Effector memory CD8-positive, alpha-beta T cell (primary cell): Measurements from ENCODE around the gene DNAI2.

Source experiments
- ATAC-seq: fragments of 150-1000 bp; cut with Tn5 transposase; replicated peaks from 2 replicates; pipeline ENCODE4 v1.10.0; 2021; ENCODE audit warnings: mild to moderate bottlenecking, moderate library complexity
- DNase-seq, 3 experiments: peaks; one replicate each; pipeline ENCODE4 v3.0.0; 2021
- H3K27ac Mint-ChIP-seq, 2 donors: one replicate each; pipeline ENCODE4 v1.8.0; 2022; ENCODE audit warnings: mild to moderate bottlenecking in 2 of 2, mixed read lengths in 2 of 2, moderate library complexity in 2 of 2
- H3K27me3 Mint-ChIP-seq, 2 donors: one replicate each; pipeline ENCODE4 v1.8.0; 2022; ENCODE audit warnings: mixed read lengths in 2 of 2
- H3K36me3 Mint-ChIP-seq: one replicate; pipeline ENCODE4 v1.8.0; 2022; ENCODE audit warnings: mild to moderate bottlenecking, moderate library complexity, mixed read lengths; ENCODE audit not compliant: insufficient read depth
- H3K4me1 Mint-ChIP-seq, 2 donors: one replicate each; pipeline ENCODE4 v1.8.0; 2022; ENCODE audit warnings: low read depth in 2 of 2, mixed read lengths in 2 of 2
- H3K4me3 Mint-ChIP-seq, 2 donors: one replicate each; pipeline ENCODE4 v1.8.0; 2022; ENCODE audit warnings: mild to moderate bottlenecking in 2 of 2, mixed read lengths in 2 of 2, moderate library complexity in 2 of 2
- H3K9me3 Mint-ChIP-seq, 2 donors: one replicate each; pipeline ENCODE4 v1.8.0; 2022; ENCODE audit warnings: mixed read lengths in 2 of 2

Gene DNAI2

GRCh38 chr17:74334393-74335039 lies 60.5 kb downstream of the DNAI2 start:
- H3K36me3 Mint-ChIP-seq = peaks cover 6% of the 10 kb centered on the region
- ATAC-seq (no peak), DNase-seq (no peak)
- H3K9me3 Mint-ChIP-seq = no peaks in the 10 kb centered on the region
- H3K27ac Mint-ChIP-seq = no peak overlapping the region
- peaks cover under 1 to 3% of the 10 kb centered on the region in 2 donors for H3K4me1 Mint-ChIP-seq
- no peak overlapping the region for H3K4me3 Mint-ChIP-seq
- no peaks in the 10 kb centered on the region for H3K27me3 Mint-ChIP-seq

- ATAC-seq (no peak), DNase-seq (no peak)
- H3K4me1 Mint-ChIP-seq = no peaks in the 10 kb centered on the region
- H3K4me3 Mint-ChIP-seq = no peak overlapping the region
- H3K27ac Mint-ChIP-seq = no peak overlapping the region
- H3K9me3 Mint-ChIP-seq = no peaks in the 10 kb centered on the region
- H3K36me3 Mint-ChIP-seq = peaks cover 3% of the 10 kb centered on the region
- no peaks in the 10 kb centered on the region for H3K27me3 Mint-ChIP-seq
Measured at GRCh38 chr17:74335529-74336062, 61.6 kb downstream of the DNAI2 start.

GRCh38 chr17:74336307-74336706 lies 62.3 kb downstream of the DNAI2 start:
- no peak for DNase-seq
- no peak for ATAC-seq
- no peaks in the 10 kb centered on the region for H3K9me3 Mint-ChIP-seq
- no peak overlapping the region for H3K27ac Mint-ChIP-seq
- no peak overlapping the region for H3K4me3 Mint-ChIP-seq
- no peaks in the 10 kb centered on the region for H3K27me3 Mint-ChIP-seq
- H3K36me3 Mint-ChIP-seq = no peaks in the 10 kb centered on the region
- H3K4me1 Mint-ChIP-seq = no peaks in the 10 kb centered on the region

- H3K27ac Mint-ChIP-seq = no peak overlapping the region
- no peaks in the 10 kb centered on the region for H3K27me3 Mint-ChIP-seq
- no peak for DNase-seq
- no peaks in the 10 kb centered on the region for H3K9me3 Mint-ChIP-seq
- no peaks in the 10 kb centered on the region for H3K36me3 Mint-ChIP-seq
- H3K4me1 Mint-ChIP-seq = no peaks in the 10 kb centered on the region
- no peak for ATAC-seq
- no peak overlapping the region for H3K4me3 Mint-ChIP-seq
Measured at GRCh38 chr17:74337834-74338500, 63.9 kb downstream of the DNAI2 start.

GRCh38 chr17:74339537-74340195 lies 65.6 kb downstream of the DNAI2 start:
- Mint-ChIP-seq H3K27ac (no peak overlapping the region), H3K4me1 (no peaks in the 10 kb centered on the region), H3K9me3 (no peaks in the 10 kb centered on the region), H3K4me3 (no peak overlapping the region), H3K36me3 (no peaks in the 10 kb centered on the region), H3K27me3 (peaks cover 0 to 3% of the 10 kb centered on the region in 2 donors)
- DNase-seq (no peak), ATAC-seq (no peak)

- Mint-ChIP-seq H3K27me3 (peaks cover 0 to 12% of the 10 kb centered on the region in 2 donors), H3K9me3 (no peaks in the 10 kb centered on the region), H3K4me1 (no peaks in the 10 kb centered on the region), H3K4me3 (no peak overlapping the region), H3K27ac (no peak overlapping the region), H3K36me3 (peaks cover 5% of the 10 kb centered on the region)
- ATAC-seq = no peak
- DNase-seq = no peak
Measured at GRCh38 chr17:74340470-74341023, 66.5 kb downstream of the DNAI2 start.

- Mint-ChIP-seq H3K36me3 (peaks cover 5% of the 10 kb centered on the region), H3K9me3 (no peaks in the 10 kb centered on the region), H3K4me3 (no peak overlapping the region), H3K27ac (no peak overlapping the region), H3K27me3 (peaks cover 0 to 16% of the 10 kb centered on the region in 2 donors), H3K4me1 (no peaks in the 10 kb centered on the region)
- ATAC-seq (no peak), DNase-seq (no peak)
Measured at GRCh38 chr17:74342224-74342623, 68.2 kb downstream of the DNAI2 start.

- ATAC-seq (no peak), DNase-seq (no peak)
- H3K27ac Mint-ChIP-seq = no peak overlapping the region
- no peak overlapping the region for H3K4me3 Mint-ChIP-seq
- H3K36me3 Mint-ChIP-seq = peaks cover 5% of the 10 kb centered on the region
- H3K27me3 Mint-ChIP-seq = peaks cover 2 to 22% of the 10 kb centered on the region in 2 donors
- H3K9me3 Mint-ChIP-seq = no peaks in the 10 kb centered on the region
- H3K4me1 Mint-ChIP-seq = no peaks in the 10 kb centered on the region
Measured at GRCh38 chr17:74343121-74343520, 69.1 kb downstream of the DNAI2 start.

GRCh38 chr17:74343526-74344284 lies 69.7 kb downstream of the DNAI2 start:
- Mint-ChIP-seq H3K27me3 (peaks cover 8 to 28% of the 10 kb centered on the region in 2 donors), H3K36me3 (peaks cover 5% of the 10 kb centered on the region), H3K27ac (no peak overlapping the region), H3K9me3 (no peaks in the 10 kb centered on the region), H3K4me3 (no peak overlapping the region), H3K4me1 (no peaks in the 10 kb centered on the region)
- DNase-seq = no peak
- no peak for ATAC-seq

GRCh38 chr17:74344658-74345057 lies 70.6 kb downstream of the DNAI2 start:
- H3K36me3 Mint-ChIP-seq = peaks cover 5% of the 10 kb centered on the region
- H3K4me3 Mint-ChIP-seq = no peak overlapping the region
- H3K27me3 Mint-ChIP-seq = peaks cover 11 to 33% of the 10 kb centered on the region in 2 donors
- H3K4me1 Mint-ChIP-seq = no peaks in the 10 kb centered on the region
- ATAC-seq (no peak), DNase-seq (no peak)
- no peak overlapping the region for H3K27ac Mint-ChIP-seq
- H3K9me3 Mint-ChIP-seq = no peaks in the 10 kb centered on the region

GRCh38 chr17:74345433-74346241 lies 71.6 kb downstream of the DNAI2 start:
- peaks cover 11 to 43% of the 10 kb centered on the region in 2 donors for H3K27me3 Mint-ChIP-seq
- no peaks in the 10 kb centered on the region for H3K9me3 Mint-ChIP-seq
- peaks cover 7% of the 10 kb centered on the region for H3K36me3 Mint-ChIP-seq
- DNase-seq (no peak), ATAC-seq (no peak)
- peak overlapping the region in 1 of 2 donors; percentile 5 for H3K27ac Mint-ChIP-seq
- no peaks in the 10 kb centered on the region for H3K4me1 Mint-ChIP-seq
- no peak overlapping the region for H3K4me3 Mint-ChIP-seq

- H3K27me3 Mint-ChIP-seq = peaks cover 12 to 60% of the 10 kb centered on the region in 2 donors
- no peak overlapping the region for H3K4me3 Mint-ChIP-seq
- H3K9me3 Mint-ChIP-seq = no peaks in the 10 kb centered on the region
- ATAC-seq (no peak), DNase-seq (no peak)
- no peaks in the 10 kb centered on the region for H3K4me1 Mint-ChIP-seq
- H3K27ac Mint-ChIP-seq = no peak overlapping the region
- peaks cover 8% of the 10 kb centered on the region for H3K36me3 Mint-ChIP-seq
Measured at GRCh38 chr17:74347646-74348045, 73.6 kb downstream of the DNAI2 start.
